OCI-LY1 (cell line): ENCODE data around the gene DHX9.

Experiments
- H2AFZ ChIP-seq: fragments of 200-600 bp; sonication (generic), shearing (Covaris generic); 2 replicates; pipeline ENCODE4 v1.6.0; 2014; ENCODE audit warnings: antibody characterized with exemption, mild to moderate bottlenecking, low read length
- H3F3A ChIP-seq: fragments of 200-600 bp; sonication (generic), shearing (Covaris generic); 2 replicates; pipeline ENCODE4 v1.6.0; 2014; ENCODE audit warnings: mild to moderate bottlenecking, antibody characterized with exemption, low read length, moderate library complexity; ENCODE audit not compliant: insufficient read depth
- H3K27ac ChIP-seq: fragments of 200-600 bp; sonication (generic); 2 replicates; pipeline ENCODE4 v1.5.1; 2014; ENCODE audit warnings: low read length, mixed run types, mild to moderate bottlenecking, low read depth; ENCODE audit not compliant: poor library complexity, severe bottlenecking
- H3K27me3 ChIP-seq: fragments of 200-600 bp; sonication (generic); 2 replicates; pipeline ENCODE4 v1.6.0; 2014; ENCODE audit warnings: antibody characterized with exemption, mild to moderate bottlenecking, low read length, moderate library complexity; ENCODE audit not compliant: insufficient read depth
- H3K36me3 ChIP-seq: fragments of 200-600 bp; sonication (generic); 2 replicates; pipeline ENCODE4 v1.6.1; 2014; ENCODE audit warnings: mild to moderate bottlenecking, antibody characterized with exemption, low read length, moderate library complexity, mixed read lengths; ENCODE audit not compliant: insufficient read depth
- H3K4me1 ChIP-seq: fragments of 200-600 bp; sonication (generic); 2 replicates; pipeline ENCODE4 v1.5.1; 2014; ENCODE audit warnings: mild to moderate bottlenecking, low read length, moderate library complexity; ENCODE audit not compliant: insufficient read depth, severe bottlenecking
- H3K4me2 ChIP-seq: fragments of 200-600 bp; sonication (generic), shearing (Covaris generic); 2 replicates; pipeline ENCODE4 v1.6.1; 2014; ENCODE audit warnings: low read length
- H3K4me3 ChIP-seq: fragments of 200-600 bp; sonication (generic); 2 replicates; pipeline ENCODE4 v1.5.1; 2014; ENCODE audit warnings: low read length, low read depth, mild to moderate bottlenecking, mixed read lengths; ENCODE audit not compliant: poor library complexity, severe bottlenecking
- H3K79me2 ChIP-seq: fragments of 200-600 bp; shearing (Covaris generic); 2 replicates; pipeline ENCODE4 v1.6.1; 2016; ENCODE audit warnings: mixed run types, low read length, mixed read lengths; ENCODE audit not compliant: insufficient read depth
- H3K9ac ChIP-seq: fragments of 200-600 bp; sonication (generic), shearing (Covaris generic); 2 replicates; pipeline ENCODE4 v1.6.1; 2014; ENCODE audit warnings: mild to moderate bottlenecking, low read length, mixed read lengths
- H3K9me2 ChIP-seq: fragments of 200-600 bp; sonication (generic), shearing (Covaris generic); 2 replicates; pipeline ENCODE4 v1.6.1; 2014; ENCODE audit warnings: low read depth, mild to moderate bottlenecking, low read length, mixed read lengths
- H3K9me3 ChIP-seq: fragments of 200-600 bp; shearing (Covaris generic); 2 replicates; pipeline ENCODE4 v1.6.1; 2014; ENCODE audit warnings: low read length, mixed read lengths
- H4K20me1 ChIP-seq: fragments of 200-600 bp; sonication (generic), shearing (Covaris generic); 2 replicates; pipeline ENCODE4 v1.6.0; 2016; ENCODE audit warnings: mild to moderate bottlenecking, low read length; ENCODE audit not compliant: insufficient read depth
- EZH2 ChIP-seq: fragments of 200-600 bp; sonication (generic), shearing (Covaris generic); IDR thresholded peaks from 2 replicates; pipeline ENCODE4 v1.8.0; 2017; ENCODE audit warnings: borderline replicate concordance, mixed run types, mild to moderate bottlenecking, antibody characterized with exemption, low read length, moderate library complexity, mixed read lengths
- TF ChIP-seq, protein P1 (sequence below): fragments of 200-600 bp; sonication (generic), shearing (Covaris generic); IDR thresholded peaks from 2 replicates; pipeline ENCODE4 v1.5.1; 2017; ENCODE audit warnings: mild to moderate bottlenecking, antibody characterized with exemption, low read length, moderate library complexity, mixed read lengths

Gene DHX9

DNA sequence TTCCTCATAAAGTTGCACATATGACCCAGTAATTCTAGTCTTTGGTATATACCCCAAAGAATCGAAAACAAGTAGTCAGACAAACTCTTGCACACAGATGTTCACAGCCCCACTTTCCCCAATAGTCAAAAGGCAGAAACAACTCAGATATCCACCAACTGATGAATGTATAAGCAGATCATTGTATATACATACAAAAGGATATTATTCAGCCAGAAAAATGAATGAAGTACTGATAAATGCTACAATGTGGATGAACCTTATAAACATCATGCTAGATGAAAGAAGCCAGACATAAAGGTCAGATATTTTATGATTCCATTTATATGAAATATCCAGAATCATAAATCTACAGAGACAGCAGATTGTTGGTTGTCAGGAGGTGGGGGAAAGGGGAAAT is 86.5 kb downstream of the DHX9 start:
- no peak overlapping the region for H2AFZ ChIP-seq
- no peak for TF ChIP-seq EZH2
- TF ChIP-seq, protein P1, sequence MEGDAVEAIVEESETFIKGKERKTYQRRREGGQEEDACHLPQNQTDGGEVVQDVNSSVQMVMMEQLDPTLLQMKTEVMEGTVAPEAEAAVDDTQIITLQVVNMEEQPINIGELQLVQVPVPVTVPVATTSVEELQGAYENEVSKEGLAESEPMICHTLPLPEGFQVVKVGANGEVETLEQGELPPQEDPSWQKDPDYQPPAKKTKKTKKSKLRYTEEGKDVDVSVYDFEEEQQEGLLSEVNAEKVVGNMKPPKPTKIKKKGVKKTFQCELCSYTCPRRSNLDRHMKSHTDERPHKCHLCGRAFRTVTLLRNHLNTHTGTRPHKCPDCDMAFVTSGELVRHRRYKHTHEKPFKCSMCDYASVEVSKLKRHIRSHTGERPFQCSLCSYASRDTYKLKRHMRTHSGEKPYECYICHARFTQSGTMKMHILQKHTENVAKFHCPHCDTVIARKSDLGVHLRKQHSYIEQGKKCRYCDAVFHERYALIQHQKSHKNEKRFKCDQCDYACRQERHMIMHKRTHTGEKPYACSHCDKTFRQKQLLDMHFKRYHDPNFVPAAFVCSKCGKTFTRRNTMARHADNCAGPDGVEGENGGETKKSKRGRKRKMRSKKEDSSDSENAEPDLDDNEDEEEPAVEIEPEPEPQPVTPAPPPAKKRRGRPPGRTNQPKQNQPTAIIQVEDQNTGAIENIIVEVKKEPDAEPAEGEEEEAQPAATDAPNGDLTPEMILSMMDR = no peak
- no peak overlapping the region for H3K4me2 ChIP-seq

DNA sequence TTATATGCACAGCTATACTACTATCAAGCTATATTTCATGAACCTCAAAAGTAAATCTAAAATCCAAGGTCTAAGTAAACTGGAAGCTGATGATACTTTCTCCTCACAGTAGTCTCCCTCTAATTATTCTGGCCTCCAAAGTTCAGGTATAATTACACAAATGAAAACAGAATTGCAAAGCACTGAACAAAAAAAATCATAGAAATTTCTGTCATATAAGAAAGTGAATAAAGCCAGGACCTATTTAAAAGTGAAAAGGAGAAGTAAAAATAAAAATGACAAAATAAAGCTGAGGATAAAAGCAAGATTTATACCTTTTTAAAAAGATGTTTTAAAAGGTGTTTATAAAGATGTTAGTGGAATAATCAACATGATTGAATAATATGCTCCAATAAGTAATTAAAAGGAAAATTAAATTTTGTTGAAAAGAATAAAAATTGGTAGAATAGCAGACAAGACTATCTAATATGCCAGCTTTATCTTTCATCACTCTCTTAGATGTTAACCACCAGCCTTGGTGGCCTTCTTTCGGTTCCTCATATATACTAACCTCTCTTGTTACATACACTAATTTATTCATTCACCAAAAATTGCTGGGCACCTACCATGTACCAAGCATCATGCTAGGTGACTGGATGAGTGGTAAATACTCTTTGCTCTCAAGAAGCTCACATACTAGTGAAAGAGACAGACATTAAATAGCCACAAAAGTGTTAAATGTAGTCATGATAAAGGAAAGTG is 88.7 kb downstream of the DHX9 start:
- Histone ChIP-seq H3K27ac (peak overlapping the region; percentile 87), H3K36me3 (no peaks in the 10 kb centered on the region), H3K4me2 (peak overlapping the region; percentile 34), H3K4me3 (peak overlapping the region; percentile 1), H3K4me1 (peaks cover 36% of the 10 kb centered on the region), H4K20me1 (no peaks in the 10 kb centered on the region), H3K27me3 (no peaks in the 10 kb centered on the region), H3K9ac (peak overlapping the region; percentile 25), H3K9me3 (no peaks in the 10 kb centered on the region), H3K9me2 (no peaks in the 10 kb centered on the region), H3F3A (no peaks in the 10 kb centered on the region; the same call in 1 of the 2 replicates), H3K79me2 (no peaks in the 10 kb centered on the region), H2AFZ (no peak overlapping the region)
- no peak for TF ChIP-seq EZH2
- TF ChIP-seq, protein P1 = no peak

More for the DNA sequence above, 86.5 kb downstream of the DHX9 start:
- Histone ChIP-seq H3K4me3 (no peak overlapping the region), H3K9me2 (no peaks in the 10 kb centered on the region), H3K36me3 (no peaks in the 10 kb centered on the region), H3K79me2 (no peaks in the 10 kb centered on the region), H3K9me3 (no peaks in the 10 kb centered on the region), H3K27ac (peak overlapping the region; percentile 33), H3K27me3 (no peaks in the 10 kb centered on the region), H3K9ac (no peak overlapping the region), H3F3A (no peaks in the 10 kb centered on the region; the same call in 1 of the 2 replicates), H3K4me1 (peaks cover 36% of the 10 kb centered on the region), H4K20me1 (no peaks in the 10 kb centered on the region)

DNA sequence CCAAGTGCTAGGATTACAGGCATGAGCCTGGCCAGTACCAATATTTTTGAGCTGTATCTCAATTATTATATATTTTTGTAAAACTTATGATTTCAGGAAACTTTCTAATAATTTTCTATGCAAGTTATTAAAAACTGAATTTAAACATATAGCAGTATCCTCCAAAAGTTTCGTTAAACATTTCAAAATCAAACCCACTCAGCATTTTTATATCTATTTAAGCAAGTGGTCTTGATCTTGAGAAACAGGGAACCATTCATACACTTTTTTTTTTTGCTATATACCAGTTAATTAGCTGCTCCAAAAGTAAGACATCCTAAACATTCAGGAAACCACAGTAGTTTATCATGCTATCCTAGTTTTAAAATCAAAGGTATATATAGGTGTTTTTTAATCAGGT is 91.8 kb downstream of the DHX9 start:
- TF ChIP-seq, protein P1 = no peak
- TF ChIP-seq EZH2 = no peak
- no peaks in the 10 kb centered on the region for H3K36me3 ChIP-seq
- H3K4me1 ChIP-seq = peaks cover 36% of the 10 kb centered on the region
- no peaks in the 10 kb centered on the region for H3K27me3 ChIP-seq
- H3K9me2 ChIP-seq = no peaks in the 10 kb centered on the region
- peaks cover 6% of the 10 kb centered on the region; the same call in 1 of the 2 replicates for H3K9me3 ChIP-seq
- H3K79me2 ChIP-seq = no peaks in the 10 kb centered on the region
- H3K9ac ChIP-seq = no peak overlapping the region
- H3K4me3 ChIP-seq = no peak overlapping the region
- H3F3A ChIP-seq = no peaks in the 10 kb centered on the region; the same call in 1 of the 2 replicates
- H3K27ac ChIP-seq = no peak overlapping the region
- H4K20me1 ChIP-seq = no peaks in the 10 kb centered on the region
- no peak overlapping the region for H2AFZ ChIP-seq
- no peak overlapping the region for H3K4me2 ChIP-seq
